Prostate gland (tissue), 2 donors: ENCODE data around the gene PTGR2. TPM values are rescaled to one million over a fixed set of nuclear protein-coding genes. Genes with fewer than 3 reads are reported as not detected.
"Not testable (repeated sequence)": the region's sequence is repeated elsewhere in the genome, so short reads cannot be mapped to it uniquely, and the experiment has no call there.

ENCODE experiments used
- DNase-seq: peaks from one replicate; pipeline ENCODE4 v3.0.0-alpha.2; 2019; ENCODE audit warnings: low spot score
- H3K27ac ChIP-seq, 2 donors: fragments of 200-600 bp; sonication (generic); 2 replicates each; pipeline ENCODE4 v1.5.1; 2017 to 2019
- H3K27me3 ChIP-seq: fragments of 200-600 bp; sonication (generic); replicated peaks from 2 replicates; pipeline ENCODE4 v1.5.1; 2019; ENCODE audit not compliant: insufficient read depth
- H3K36me3 ChIP-seq, 2 donors: fragments of 200-600 bp; sonication (generic); 1 replicate in 1 of 2; 2 replicates in 1 of 2; pipeline versions ENCODE4 v1.5.1 to v1.8.1; 2017 to 2019
- H3K4me1 ChIP-seq: fragments of 200-600 bp; sonication (generic); replicated peaks from 2 replicates; pipeline ENCODE4 v1.5.1; 2019
- H3K4me3 ChIP-seq, 2 donors: fragments of 200-600 bp; sonication (generic); 2 replicates each; pipeline ENCODE4 v1.5.1; 2017 to 2019
- H3K9me3 ChIP-seq: fragments of 200-600 bp; sonication (generic); 2 replicates; pipeline ENCODE4 v1.5.1; 2017
- POLR2A ChIP-seq: fragments of 450-650 bp; IDR thresholded peaks from one replicate; pipeline ENCODE4 v1.6.1; 2016; ENCODE audit warnings: antibody characterized with exemption, mild to moderate bottlenecking
- POLR2AphosphoS5 ChIP-seq: sonication (generic); formaldehyde crosslinking; IDR thresholded peaks from one replicate; pipeline ENCODE4 v1.6.1; 2017; ENCODE audit warnings: antibody characterized with exemption
- WGBS: methylation state at CpG from one replicate; pipeline ENCODE4 v1.1.5; 2018; 5-methylcytosine and 5-hydroxymethylcytosine counted together
- intact Hi-C: fragments of 100-400 bp; cut with DNase I; formaldehyde crosslinking; loops from one replicate; pipeline ENCODE4 v1.14.2; 2022
- total RNA-seq, 2 donors: library from RNA; depleted of rRNA; stranded (reverse); fragments of >200 nt; gene quantifications; one replicate each; pipeline ENCODE4 v1.1.0, GENCODE V29; 2016
- TF ChIP-seq, protein P1 (sequence below), 4 experiments: fragments of 200-600 bp in 2 of 4; fragments of 450-650 bp in 2 of 4; sonication (generic) in 2 of 4; IDR thresholded peaks; 1 replicate in 3 of 4; 2 replicates in 1 of 4; pipeline ENCODE4 v1.5.1; 2016 to 2019; ENCODE audit warnings: antibody characterized with exemption in 4 of 4, mild to moderate bottlenecking in 2 of 4, moderate library complexity in 2 of 4

PTGR2 gene
- total RNA-seq, 2 donors from 2014 or later = 10.7 to 13.6 TPM

DNA sequence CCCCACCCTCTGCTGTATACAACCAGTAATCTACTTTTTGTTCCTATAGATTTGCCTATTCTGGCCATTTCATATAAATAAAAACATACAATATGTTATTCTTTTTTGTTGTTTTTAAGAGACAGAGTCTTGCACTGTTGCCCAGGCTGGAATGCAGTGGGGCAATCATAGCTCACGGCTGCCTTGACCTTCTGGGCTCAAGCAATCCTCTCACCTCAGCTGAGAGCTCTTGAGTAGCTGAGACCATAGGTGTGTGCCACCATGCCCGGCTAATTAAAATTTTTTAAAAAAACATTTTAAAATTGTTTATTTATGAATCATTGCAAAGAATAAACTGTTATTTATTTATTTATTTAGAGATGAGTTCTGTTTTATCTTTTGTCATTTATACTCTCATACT is 11.6 kb downstream of the PTGR2 start:
- 99% methylated on average over 2 of the region's 2 CpGs for WGBS
- no peaks in the 10 kb centered on the region for H3K9me3 ChIP-seq
- H3K27ac ChIP-seq = no peak overlapping the region
- DNase-seq = no peak
- no peak overlapping the region for H3K4me3 ChIP-seq
- H3K4me1 ChIP-seq = no peaks in the 10 kb centered on the region
- TF ChIP-seq POLR2AphosphoS5 (no peak), POLR2A (no peak)
- TF ChIP-seq, protein P1, sequence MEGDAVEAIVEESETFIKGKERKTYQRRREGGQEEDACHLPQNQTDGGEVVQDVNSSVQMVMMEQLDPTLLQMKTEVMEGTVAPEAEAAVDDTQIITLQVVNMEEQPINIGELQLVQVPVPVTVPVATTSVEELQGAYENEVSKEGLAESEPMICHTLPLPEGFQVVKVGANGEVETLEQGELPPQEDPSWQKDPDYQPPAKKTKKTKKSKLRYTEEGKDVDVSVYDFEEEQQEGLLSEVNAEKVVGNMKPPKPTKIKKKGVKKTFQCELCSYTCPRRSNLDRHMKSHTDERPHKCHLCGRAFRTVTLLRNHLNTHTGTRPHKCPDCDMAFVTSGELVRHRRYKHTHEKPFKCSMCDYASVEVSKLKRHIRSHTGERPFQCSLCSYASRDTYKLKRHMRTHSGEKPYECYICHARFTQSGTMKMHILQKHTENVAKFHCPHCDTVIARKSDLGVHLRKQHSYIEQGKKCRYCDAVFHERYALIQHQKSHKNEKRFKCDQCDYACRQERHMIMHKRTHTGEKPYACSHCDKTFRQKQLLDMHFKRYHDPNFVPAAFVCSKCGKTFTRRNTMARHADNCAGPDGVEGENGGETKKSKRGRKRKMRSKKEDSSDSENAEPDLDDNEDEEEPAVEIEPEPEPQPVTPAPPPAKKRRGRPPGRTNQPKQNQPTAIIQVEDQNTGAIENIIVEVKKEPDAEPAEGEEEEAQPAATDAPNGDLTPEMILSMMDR (IDR thresholded peaks at IDR 0.05) = no peak
- no peaks in the 10 kb centered on the region for H3K36me3 ChIP-seq
- no peaks in the 10 kb centered on the region for H3K27me3 ChIP-seq
- intact Hi-C loops = no loop called here

DNA sequence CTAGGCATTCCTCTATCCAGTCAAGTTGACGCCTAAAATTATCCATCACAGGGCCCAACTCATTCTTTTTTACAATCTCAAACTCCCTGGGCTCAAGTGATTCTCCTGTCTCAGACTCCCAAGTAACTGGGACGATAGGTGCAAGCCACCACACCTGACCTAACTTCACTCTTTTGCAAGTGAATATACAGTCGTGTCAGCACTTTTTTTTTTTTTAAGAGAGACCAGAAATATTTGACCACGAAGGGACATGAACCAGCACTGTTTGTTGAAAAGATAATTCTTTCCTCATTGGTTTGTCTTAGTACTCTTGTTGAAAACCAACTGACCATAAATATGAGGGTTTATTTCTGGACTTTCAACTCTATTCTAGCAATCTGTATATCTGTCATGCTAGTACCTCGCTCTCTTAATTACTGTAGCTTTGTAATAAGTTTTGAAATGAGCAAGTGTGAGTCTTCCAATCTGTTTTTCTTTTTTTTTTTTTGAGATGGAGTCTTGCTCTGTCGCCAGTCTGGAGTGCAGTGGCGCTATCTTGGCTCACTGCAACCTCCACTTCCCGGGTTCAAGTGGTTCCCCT is 14.0 kb downstream of the PTGR2 start:
- no peaks in the 10 kb centered on the region for H3K36me3 ChIP-seq
- TF ChIP-seq POLR2AphosphoS5 = no peak
- intact Hi-C loops = no loop called here
- 91% methylated on average over 8 of the region's 8 CpGs for WGBS
- no peak overlapping the region for H3K27ac ChIP-seq
- no peaks in the 10 kb centered on the region for H3K27me3 ChIP-seq
- no peak for DNase-seq
- H3K4me3 ChIP-seq = no peak overlapping the region
- no peaks in the 10 kb centered on the region for H3K4me1 ChIP-seq
- H3K9me3 ChIP-seq = no peaks in the 10 kb centered on the region

- DNase-seq, H3K27ac ChIP-seq, H3K4me1 ChIP-seq, H3K36me3 ChIP-seq, H3K9me3 ChIP-seq, H3K4me3 ChIP-seq, H3K27me3 ChIP-seq, intact Hi-C loops: not testable (repeated sequence)
- 92% methylated on average over 11 of the region's 11 CpGs for WGBS
Measured at GRCh38 chr14:73869754-73870153, 18.1 kb downstream of the PTGR2 start.

DNA sequence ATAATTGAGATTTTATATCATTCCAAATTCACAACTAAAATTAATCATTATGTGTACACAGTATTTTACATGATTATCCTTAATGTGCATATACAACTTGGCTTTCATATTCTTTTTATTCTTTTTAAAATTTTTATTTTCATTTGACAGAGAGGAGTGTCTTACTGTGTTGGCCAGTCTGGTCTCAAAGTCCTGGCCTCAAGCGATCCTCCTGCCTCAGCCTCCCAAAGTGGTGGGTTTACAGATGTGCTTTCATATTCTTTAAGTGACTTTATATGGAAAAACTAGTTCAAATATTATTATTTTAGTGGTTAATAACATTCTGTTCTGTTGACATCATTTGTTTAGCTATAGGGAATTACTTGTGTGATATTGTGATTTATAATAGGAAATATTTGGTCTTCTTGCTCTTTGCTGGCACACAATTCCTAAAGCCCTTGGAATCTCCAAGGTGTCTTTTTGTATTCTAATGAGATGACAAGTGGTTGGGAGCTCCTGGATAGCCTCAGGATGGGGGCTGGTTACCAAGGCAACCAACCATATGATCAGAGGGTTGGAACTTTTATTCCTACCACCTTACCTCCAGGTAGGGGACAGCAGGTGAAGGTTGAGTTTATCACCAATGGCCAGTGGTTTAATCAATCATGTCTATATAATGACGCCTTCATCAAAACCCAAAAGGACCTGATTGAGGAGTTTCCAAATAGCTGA is 19.0 kb downstream of the PTGR2 start:
- Histone ChIP-seq H3K27ac (no peak overlapping the region), H3K4me1 (no peaks in the 10 kb centered on the region), H3K27me3 (no peaks in the 10 kb centered on the region), H3K9me3 (no peaks in the 10 kb centered on the region), H3K36me3 (no peaks in the 10 kb centered on the region), H3K4me3 (no peak overlapping the region)
- intact Hi-C loops = no loop called here
- DNase-seq = no peak
- 95% methylated on average over 2 of the region's 2 CpGs for WGBS
- TF ChIP-seq POLR2AphosphoS5 (no peak), POLR2A (no peak)
- TF ChIP-seq, protein P1 (IDR thresholded peaks at IDR 0.05) = no peak

DNA sequence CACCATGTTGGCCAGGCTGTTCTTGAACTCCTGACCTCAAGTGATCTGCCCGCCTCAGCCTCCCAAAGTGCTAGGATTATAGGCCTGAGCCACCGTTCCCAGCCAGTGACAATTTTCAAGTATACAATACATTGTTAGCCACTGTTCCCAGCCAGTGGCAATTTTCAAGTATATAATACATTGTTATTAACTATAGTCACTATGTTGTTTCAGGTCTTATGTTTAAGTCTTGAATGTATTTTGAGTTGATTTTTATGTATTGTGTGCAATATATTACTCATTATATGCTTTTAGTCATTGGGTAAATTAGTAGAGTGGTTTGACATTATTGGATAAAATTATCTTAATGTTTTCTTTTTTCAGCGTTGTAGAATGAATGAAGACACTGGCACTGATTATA is 22.0 kb downstream of the PTGR2 start:
- 88% methylated on average over 3 of the region's 3 CpGs for WGBS
- intact Hi-C loops = no loop called here
- no peak overlapping the region for H3K27ac ChIP-seq
- no peaks in the 10 kb centered on the region for H3K27me3 ChIP-seq
- H3K4me3 ChIP-seq = no peak overlapping the region
- H3K36me3 ChIP-seq = no peaks in the 10 kb centered on the region
- H3K9me3 ChIP-seq = no peaks in the 10 kb centered on the region
- H3K4me1 ChIP-seq = no peaks in the 10 kb centered on the region
- TF ChIP-seq, protein P1 (IDR thresholded peaks at IDR 0.05) = no peak
- no peak for TF ChIP-seq POLR2AphosphoS5
- no peak for TF ChIP-seq POLR2A
- no peak for DNase-seq

GRCh38 chr14:73877790-73878189 is 26.2 kb downstream of the PTGR2 start:
- WGBS = 66% methylated on average over 3 of the region's 3 CpGs
- Histone ChIP-seq H3K27ac (no peak overlapping the region), H3K4me1 (no peaks in the 10 kb centered on the region), H3K4me3 (no peak overlapping the region), H3K9me3 (no peaks in the 10 kb centered on the region), H3K36me3 (no peaks in the 10 kb centered on the region), H3K27me3 (no peaks in the 10 kb centered on the region)
- no peak for TF ChIP-seq POLR2A
- TF ChIP-seq POLR2AphosphoS5 = no peak
- TF ChIP-seq, protein P1 (IDR thresholded peaks at IDR 0.05) = no peak
- intact Hi-C loops = no loop called here
- no peak for DNase-seq
